ENCODE data around the gene ZNF575. TPM values are rescaled to one million over a fixed set of nuclear protein-coding genes. Genes with fewer than 3 reads are reported as not detected.
"Not testable (repeated sequence)": the region's sequence is repeated elsewhere in the genome, so short reads cannot be mapped to it uniquely, and the experiment has no call there.

Gene ZNF575
- total and polyA plus RNA-seq, 2 donors from 2014 or later: 2.8 to 3.1 TPM

- Histone ChIP-seq H3K4me3 (ENCODE audit: low read length in 3 of 3) (no peak overlapping the region), H3K27me3 (ENCODE audit: control insufficient read depth, insufficient read depth, low read length) (no peaks in the 10 kb centered on the region), H3K36me3 (ENCODE audit: control insufficient read depth in 2 of 3, insufficient read depth in 3 of 3, low read length in 3 of 3) (peaks cover 2 to 15% (median 5%) of the 10 kb centered on the region in 3 donors), H3K4me1 (ENCODE audit: control insufficient read depth in 2 of 3, insufficient read depth in 2 of 3, low read depth in 1 of 3, low read length in 3 of 3) (no peaks in the 10 kb centered on the region), H3K27ac (ENCODE audit: low read depth in 2 of 2, low read length in 2 of 2) (no peak overlapping the region), H3K9ac (ENCODE audit: low read length in 3 of 3) (no peak overlapping the region), H3K9me3 (ENCODE audit: control insufficient read depth in 2 of 3, insufficient read depth in 1 of 3, low read length in 3 of 3) (no peaks in the 10 kb centered on the region)
- TF ChIP-seq CTCF (IDR thresholded peaks at IDR 0.05; ENCODE audit: borderline replicate concordance, extremely low read depth, insufficient read depth): no peak
- FAIRE-seq (no peak), DNase-seq (no peak)
- intact Hi-C loops (cut with DNase I): no loop called here
These were observed 22.3 kb upstream of the ZNF575 start for GRCh38 chr19:43510713-43511112.

- Histone ChIP-seq H3K4me3 (ENCODE audit: low read length in 3 of 3) (no peak overlapping the region), H3K36me3 (ENCODE audit: control insufficient read depth in 2 of 3, insufficient read depth in 3 of 3, low read length in 3 of 3) (peaks cover 2 to 15% (median 5%) of the 10 kb centered on the region in 3 donors), H3K4me1 (ENCODE audit: control insufficient read depth in 2 of 3, insufficient read depth in 2 of 3, low read depth in 1 of 3, low read length in 3 of 3) (no peaks in the 10 kb centered on the region), H3K9me3 (ENCODE audit: control insufficient read depth in 2 of 3, insufficient read depth in 1 of 3, low read length in 3 of 3) (no peaks in the 10 kb centered on the region), H3K27ac (ENCODE audit: low read depth in 2 of 2, low read length in 2 of 2) (no peak overlapping the region), H3K27me3 (ENCODE audit: control insufficient read depth, insufficient read depth, low read length) (no peaks in the 10 kb centered on the region), H3K9ac (ENCODE audit: low read length in 3 of 3) (no peak overlapping the region)
- intact Hi-C loops (cut with DNase I): no loop called here
- no peak for TF ChIP-seq CTCF (IDR thresholded peaks at IDR 0.05; ENCODE audit: borderline replicate concordance, extremely low read depth, insufficient read depth)
- no peak for FAIRE-seq
- DNase-seq: no peak
These were observed 21.7 kb upstream of the ZNF575 start for GRCh38 chr19:43511324-43511723.

- DNase-seq; intact Hi-C loops (cut with DNase I); H3K9ac ChIP-seq (ENCODE audit: low read length in 3 of 3); H3K27me3 ChIP-seq (ENCODE audit: control insufficient read depth, insufficient read depth, low read length); H3K4me3 ChIP-seq (ENCODE audit: low read length in 3 of 3); FAIRE-seq; H3K4me1 ChIP-seq (ENCODE audit: control insufficient read depth in 2 of 3, insufficient read depth in 2 of 3, low read depth in 1 of 3, low read length in 3 of 3); H3K9me3 ChIP-seq (ENCODE audit: control insufficient read depth in 2 of 3, insufficient read depth in 1 of 3, low read length in 3 of 3); H3K27ac ChIP-seq (ENCODE audit: low read depth in 2 of 2, low read length in 2 of 2): not testable (repeated sequence)
- H3K36me3 ChIP-seq (ENCODE audit: control insufficient read depth in 2 of 3, insufficient read depth in 3 of 3, low read length in 3 of 3): peaks cover 2 to 15% (median 5%) of the 10 kb centered on the region in 3 donors
These were observed 20.6 kb upstream of the ZNF575 start for GRCh38 chr19:43512399-43512798.

- H3K27me3 ChIP-seq (ENCODE audit: control insufficient read depth, insufficient read depth, low read length): no peaks in the 10 kb centered on the region
- no peaks in the 10 kb centered on the region for H3K4me1 ChIP-seq (ENCODE audit: control insufficient read depth in 2 of 3, insufficient read depth in 2 of 3, low read depth in 1 of 3, low read length in 3 of 3)
- FAIRE-seq (no peak), DNase-seq (no peak)
- no peak overlapping the region for H3K27ac ChIP-seq (ENCODE audit: low read depth in 2 of 2, low read length in 2 of 2)
- H3K36me3 ChIP-seq (ENCODE audit: control insufficient read depth in 2 of 3, insufficient read depth in 3 of 3, low read length in 3 of 3): peaks cover 0 to 2% (median 1%) of the 10 kb centered on the region in 3 donors
- H3K9me3 ChIP-seq (ENCODE audit: control insufficient read depth in 2 of 3, insufficient read depth in 1 of 3, low read length in 3 of 3): no peaks in the 10 kb centered on the region
- intact Hi-C loops (cut with DNase I): no loop called here
- no peak for TF ChIP-seq CTCF (IDR thresholded peaks at IDR 0.05; ENCODE audit: borderline replicate concordance, extremely low read depth, insufficient read depth)
- no peak overlapping the region for H3K9ac ChIP-seq (ENCODE audit: low read length in 3 of 3)
- H3K4me3 ChIP-seq (ENCODE audit: low read length in 3 of 3): no peak overlapping the region
These were observed 14.9 kb upstream of the ZNF575 start for GRCh38 chr19:43518051-43518450.
